Cardiac fibroblast (primary cell): ENCODE data around the gene ST3GAL4.

ENCODE experiments used
- DNase-seq, 2 donors: peaks; one replicate each; pipeline versions ENCODE4 v3.0.0 to v3.0.0-alpha.2; 2010; ENCODE audit warnings: low read depth in 2 of 2
- H3K4me3 ChIP-seq, 2 donors: replicated peaks in 1 of 2; 1 replicate in 1 of 2; 2 replicates in 1 of 2; pipeline ENCODE4 v1.5.1; 2011; ENCODE audit warnings: low read depth in 2 of 2, low read length in 2 of 2, mild to moderate bottlenecking in 2 of 2, moderate library complexity in 1 of 2
- TF ChIP-seq, protein P1 (sequence below): IDR thresholded peaks from one replicate; pipeline ENCODE4 v1.5.1; 2011; ENCODE audit warnings: low read depth, mild to moderate bottlenecking, low read length, inconsistent platforms

ST3GAL4 gene

DNA sequence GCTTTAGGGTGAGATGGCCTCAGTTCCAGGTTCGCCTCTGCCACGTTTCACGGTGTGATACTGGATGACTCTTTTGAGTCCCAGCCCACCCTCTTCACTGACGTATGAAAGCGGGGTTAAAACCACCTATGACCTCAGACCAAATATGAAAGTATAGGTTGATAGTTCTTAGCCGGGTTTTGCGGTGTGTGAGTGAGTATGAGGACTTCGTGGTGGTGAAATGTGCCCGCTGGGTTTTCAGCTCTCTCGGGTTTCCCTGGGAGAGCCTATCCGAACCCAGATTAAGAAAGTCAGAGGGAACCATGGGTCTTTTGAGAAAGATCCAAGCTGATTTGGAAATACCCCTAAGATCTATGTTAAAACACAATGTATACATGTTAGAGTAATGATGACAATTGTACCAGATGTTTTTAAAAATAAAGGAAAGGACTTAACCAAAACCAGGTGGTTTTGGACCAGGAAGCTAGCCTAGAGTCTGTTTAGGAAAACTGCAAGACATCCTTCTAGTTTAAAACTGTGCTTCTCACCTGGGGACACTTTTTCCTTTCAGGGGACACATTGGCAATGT, 25.8 kb upstream of the ST3GAL4 start:
- no peak for DNase-seq
- TF ChIP-seq, protein P1, sequence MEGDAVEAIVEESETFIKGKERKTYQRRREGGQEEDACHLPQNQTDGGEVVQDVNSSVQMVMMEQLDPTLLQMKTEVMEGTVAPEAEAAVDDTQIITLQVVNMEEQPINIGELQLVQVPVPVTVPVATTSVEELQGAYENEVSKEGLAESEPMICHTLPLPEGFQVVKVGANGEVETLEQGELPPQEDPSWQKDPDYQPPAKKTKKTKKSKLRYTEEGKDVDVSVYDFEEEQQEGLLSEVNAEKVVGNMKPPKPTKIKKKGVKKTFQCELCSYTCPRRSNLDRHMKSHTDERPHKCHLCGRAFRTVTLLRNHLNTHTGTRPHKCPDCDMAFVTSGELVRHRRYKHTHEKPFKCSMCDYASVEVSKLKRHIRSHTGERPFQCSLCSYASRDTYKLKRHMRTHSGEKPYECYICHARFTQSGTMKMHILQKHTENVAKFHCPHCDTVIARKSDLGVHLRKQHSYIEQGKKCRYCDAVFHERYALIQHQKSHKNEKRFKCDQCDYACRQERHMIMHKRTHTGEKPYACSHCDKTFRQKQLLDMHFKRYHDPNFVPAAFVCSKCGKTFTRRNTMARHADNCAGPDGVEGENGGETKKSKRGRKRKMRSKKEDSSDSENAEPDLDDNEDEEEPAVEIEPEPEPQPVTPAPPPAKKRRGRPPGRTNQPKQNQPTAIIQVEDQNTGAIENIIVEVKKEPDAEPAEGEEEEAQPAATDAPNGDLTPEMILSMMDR = no peak

DNA sequence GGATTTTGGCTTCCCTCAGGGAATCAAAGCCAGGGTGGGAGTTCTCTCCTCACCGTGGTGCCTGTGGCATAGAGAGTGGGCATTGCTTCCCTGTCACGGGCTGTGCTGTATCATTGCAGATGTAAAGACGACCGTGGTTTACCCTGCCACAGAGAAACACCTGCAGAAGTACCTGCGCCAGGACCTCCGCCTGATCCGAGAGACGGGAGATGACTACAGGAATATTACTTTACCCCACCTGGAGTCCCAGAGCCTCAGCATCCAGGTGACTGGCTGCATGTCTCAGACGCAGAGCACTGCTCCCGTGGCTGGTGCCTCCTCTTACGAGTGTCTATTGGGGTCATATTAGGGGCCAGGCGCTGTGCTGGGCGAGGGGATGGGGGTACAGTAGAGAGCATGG, 24.2 kb upstream of the ST3GAL4 start:
- TF ChIP-seq, protein P1 = no peak
- DNase-seq = no peak
- H3K4me3 ChIP-seq = no peak overlapping the region

More for the DNA sequence above, 25.8 kb upstream of the ST3GAL4 start:
- no peak overlapping the region for H3K4me3 ChIP-seq

DNA sequence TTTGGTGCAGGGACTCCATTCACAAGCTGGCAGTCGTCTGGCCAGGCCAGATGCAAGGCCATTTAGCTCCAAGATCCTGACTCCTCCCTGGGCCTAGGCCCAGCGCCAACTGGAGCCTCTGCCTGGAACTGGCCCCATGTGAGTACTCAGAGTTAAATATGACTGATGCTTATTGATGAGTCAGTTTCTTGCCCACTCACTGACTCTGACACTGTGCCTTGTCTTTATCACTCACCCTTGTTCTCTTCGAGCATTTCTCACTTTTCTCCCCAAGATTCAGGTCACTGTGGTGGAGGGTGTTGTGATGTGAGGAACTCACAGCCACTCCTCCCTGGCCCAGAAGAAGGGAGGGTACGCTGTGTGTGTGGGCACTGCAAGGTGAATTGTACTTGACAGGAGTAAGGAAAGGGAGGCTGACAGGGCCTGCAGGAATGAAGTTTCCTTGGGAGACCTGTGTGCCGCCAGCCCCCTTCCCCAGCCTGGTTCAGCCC, 23.2 kb upstream of the ST3GAL4 start:
- DNase-seq = peak; percentile 84 to 90
- TF ChIP-seq, protein P1 = no peak
- no peak overlapping the region for H3K4me3 ChIP-seq

DNA sequence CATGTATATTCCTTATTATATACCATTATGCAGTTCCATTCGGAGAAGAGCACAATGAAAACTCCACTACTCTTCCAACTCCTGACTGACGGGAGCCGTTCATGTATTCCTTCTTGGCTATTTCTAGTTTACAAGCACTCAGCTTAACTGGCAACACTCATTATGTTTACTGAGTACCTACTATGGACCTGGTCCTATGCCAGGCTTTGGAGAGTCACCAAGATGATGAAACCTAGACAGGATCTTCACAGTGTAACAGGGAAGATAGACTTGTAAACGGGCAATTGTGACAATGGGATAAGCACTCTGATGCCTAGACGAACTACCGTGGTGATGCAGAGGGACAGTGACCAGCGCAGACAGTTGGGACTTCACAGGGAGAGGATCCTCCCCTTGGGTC, 22.3 kb upstream of the ST3GAL4 start:
- DNase-seq = no peak
- TF ChIP-seq, protein P1 = no peak
- H3K4me3 ChIP-seq = no peak overlapping the region

DNA sequence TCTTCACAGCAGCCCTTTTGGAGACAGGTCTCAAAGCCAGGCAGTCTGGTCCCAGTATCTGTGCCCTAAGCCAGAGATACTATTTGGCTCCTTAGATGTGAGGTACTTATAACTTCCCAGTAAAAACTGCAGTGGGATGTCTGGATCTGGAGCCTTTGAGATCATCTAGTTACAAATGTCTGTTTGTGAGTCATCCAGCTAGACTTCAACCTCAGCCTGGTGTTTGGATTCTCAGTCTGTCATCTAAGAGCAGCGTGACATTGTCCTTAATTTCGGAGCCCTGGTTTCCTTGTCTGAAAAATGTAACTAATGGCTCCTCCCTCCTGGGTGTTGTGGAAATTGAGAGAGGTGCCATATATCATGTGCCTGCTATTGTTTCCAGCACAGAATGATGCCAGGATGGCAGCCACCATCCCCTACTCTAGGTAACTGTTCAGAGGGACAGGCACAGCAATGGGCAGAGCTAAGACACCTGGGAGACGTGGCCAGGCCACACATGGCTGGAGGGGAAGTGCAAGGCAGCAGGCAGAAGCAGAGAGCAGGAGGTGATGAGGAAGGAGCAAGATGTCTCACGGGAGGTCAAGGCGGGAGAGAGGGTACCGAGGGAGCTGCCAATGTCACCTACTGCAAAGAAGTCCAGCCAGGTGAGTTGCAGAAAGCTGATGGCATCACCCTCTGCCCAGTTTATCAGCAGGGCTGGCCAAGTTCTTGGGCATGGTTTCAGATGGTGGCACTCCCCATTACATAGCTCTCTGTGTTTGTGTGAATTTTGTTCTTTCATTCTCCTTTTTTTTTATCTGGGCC, 20.6 kb upstream of the ST3GAL4 start:
- H3K4me3 ChIP-seq = no peak overlapping the region
- TF ChIP-seq, protein P1 = no peak
- DNase-seq = peak in 1 of 2 donors; percentile 51

DNA sequence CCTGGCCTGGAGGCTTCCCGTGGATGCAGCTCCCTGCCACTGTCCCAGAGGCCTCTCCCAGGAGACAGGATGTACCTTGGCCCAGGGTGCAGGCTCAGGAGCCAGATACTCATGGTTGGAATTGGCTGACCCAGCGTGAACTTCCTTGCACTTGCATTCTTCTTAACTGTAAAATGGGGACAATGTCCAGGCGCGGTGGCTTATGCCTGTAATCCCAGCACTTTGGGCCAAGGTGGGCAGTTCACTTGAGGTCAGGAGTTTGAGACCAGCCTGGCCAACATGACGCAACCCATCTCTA, 20.1 kb upstream of the ST3GAL4 start:
- no peak overlapping the region for H3K4me3 ChIP-seq
- TF ChIP-seq, protein P1 = no peak
- DNase-seq = no peak
